ENCODE results near the gene CTU2.

DNA sequence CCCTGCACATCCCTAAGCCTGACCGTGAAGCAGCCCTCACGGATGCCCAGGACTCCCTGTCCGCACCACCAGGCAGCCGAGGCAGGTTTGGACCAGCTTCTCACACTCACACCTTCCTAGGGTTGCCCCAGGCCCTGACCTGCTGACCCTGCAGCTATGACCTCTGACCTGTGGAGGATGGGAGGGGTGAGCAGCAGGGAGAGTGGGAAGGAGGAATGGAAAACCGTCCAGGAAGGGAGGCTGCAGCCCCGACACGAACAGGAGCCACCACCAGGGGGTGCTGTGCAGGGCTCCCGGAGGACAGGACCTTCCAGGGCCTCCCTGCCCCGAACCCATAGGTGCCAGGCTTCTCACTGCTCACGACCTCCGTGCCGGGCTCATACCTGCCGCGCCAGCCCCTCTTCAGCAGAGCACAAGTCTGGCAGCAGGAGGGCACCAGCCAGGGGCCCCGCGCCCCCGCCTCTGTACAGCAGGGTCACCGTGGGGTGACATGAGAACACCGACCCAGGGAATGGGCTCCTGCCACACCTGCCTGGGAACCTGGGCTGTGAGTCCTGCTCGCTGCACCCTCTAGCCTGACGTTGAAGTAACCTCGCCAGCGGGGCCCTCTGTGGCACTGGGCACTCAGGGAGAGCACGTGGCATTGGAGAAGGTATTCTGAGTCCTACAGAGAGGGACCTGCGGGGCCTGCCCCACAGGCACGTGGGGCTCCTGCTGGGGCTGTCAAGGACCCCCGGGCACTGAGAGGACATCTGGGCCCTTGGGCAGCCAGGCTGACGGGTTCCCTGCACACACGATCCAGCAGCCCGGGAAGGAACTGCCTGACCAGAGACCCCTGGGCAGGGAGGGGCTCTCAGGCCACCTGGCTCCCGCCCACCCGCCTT, 37.6 kb downstream of the CTU2 start:
- no peak for TF ChIP-seq POLR2A (IDR thresholded peaks at IDR 0.05)
- TF ChIP-seq, protein P1, sequence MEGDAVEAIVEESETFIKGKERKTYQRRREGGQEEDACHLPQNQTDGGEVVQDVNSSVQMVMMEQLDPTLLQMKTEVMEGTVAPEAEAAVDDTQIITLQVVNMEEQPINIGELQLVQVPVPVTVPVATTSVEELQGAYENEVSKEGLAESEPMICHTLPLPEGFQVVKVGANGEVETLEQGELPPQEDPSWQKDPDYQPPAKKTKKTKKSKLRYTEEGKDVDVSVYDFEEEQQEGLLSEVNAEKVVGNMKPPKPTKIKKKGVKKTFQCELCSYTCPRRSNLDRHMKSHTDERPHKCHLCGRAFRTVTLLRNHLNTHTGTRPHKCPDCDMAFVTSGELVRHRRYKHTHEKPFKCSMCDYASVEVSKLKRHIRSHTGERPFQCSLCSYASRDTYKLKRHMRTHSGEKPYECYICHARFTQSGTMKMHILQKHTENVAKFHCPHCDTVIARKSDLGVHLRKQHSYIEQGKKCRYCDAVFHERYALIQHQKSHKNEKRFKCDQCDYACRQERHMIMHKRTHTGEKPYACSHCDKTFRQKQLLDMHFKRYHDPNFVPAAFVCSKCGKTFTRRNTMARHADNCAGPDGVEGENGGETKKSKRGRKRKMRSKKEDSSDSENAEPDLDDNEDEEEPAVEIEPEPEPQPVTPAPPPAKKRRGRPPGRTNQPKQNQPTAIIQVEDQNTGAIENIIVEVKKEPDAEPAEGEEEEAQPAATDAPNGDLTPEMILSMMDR (IDR thresholded peaks at IDR 0.05): peak; percentile 88 to 93 (median 90)
- TF ChIP-seq POLR2AphosphoS5 (IDR thresholded peaks at IDR 0.05): peak; percentile 46
